ENCODE measurements around the gene CMSS1.
A peak's percentile ranks its signal among the peaks of the same experiment; 100 is the strongest.

CMSS1 gene

DNA sequence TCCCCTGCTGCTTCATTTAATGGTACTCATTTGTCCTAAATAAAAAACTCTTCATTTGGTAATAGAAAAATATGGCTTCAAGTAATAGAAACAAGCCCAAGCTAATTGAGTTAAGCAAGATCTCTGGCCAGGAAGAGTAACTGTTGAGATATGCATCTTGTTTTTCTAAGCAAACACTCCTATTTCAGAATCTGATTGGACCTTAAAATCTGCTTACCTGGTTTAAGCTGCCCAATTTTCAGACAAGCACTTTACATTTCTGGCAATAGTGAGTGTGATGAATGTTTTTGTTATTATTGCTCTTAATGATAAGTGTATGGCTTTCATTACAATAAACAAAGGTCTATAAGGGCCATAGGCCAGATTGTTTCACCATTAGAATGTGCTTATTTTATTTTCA, 86.2 kb downstream of the CMSS1 start:
- DNase-seq (ENCODE audit: low spot score) = no peak

DNA sequence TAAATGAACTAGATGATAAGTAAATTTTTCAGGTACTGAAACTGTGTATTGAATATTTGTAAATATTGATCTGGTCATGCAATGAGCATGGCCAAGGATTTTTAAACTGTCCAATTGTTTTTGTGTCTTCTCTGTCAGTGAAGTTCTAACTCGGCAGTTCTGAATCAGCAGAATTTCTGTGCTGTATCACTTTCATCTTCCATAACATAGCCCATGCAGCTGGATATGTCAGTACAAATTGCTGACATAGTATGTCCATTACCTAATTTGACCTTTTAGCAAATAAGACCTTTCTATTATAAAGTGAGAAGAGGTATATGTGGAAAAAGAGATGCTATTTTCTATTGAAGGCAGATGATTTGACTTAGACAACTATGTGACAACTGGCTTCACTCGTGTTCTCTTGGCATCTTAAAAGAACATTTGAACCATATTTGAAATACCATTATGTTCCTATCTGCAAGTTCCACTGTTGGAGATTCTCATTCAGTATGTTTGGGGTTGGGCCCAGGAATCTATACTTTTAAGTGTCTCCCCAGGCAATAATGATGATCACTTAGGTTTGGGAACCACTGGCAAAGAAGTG, 90.4 kb downstream of the CMSS1 start:
- no peak for DNase-seq (ENCODE audit: low spot score)

DNA sequence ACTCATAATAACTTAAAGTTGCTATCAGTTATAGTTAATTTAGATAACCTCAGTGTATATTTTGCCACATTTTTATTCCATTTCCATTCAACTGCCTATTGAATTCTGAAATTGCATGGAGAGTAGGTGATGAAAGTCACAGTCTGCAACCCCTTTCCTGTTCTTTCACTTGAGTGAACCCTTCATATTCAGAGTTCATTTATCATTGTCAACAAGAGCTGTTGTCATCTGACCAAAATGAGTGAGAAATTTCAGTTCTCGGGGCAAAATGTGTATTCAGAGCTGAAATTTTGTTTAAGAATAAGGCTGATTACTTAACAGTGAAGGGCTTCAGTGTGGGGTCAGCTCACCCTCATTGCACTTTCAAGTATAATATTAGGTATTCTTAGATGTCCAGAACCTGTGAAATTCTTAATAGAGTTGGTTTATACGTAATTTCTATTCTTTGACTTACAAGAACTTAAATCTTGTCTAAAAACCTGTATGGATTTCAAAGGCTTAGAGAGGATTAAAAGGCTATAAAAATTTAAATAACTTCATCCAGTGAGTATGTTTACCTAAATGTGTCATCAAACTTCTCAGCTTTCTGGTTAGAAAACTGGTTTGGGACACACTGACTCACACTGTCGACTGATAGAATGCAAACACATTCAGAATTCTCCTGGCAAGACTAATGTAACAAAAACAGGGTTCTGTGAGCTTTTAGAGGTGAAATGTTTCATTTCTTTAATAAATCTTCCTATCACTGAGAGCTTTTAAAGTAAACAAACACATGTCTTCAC, 92.2 kb downstream of the CMSS1 start:
- DNase-seq (ENCODE audit: low spot score) = no peak

DNA sequence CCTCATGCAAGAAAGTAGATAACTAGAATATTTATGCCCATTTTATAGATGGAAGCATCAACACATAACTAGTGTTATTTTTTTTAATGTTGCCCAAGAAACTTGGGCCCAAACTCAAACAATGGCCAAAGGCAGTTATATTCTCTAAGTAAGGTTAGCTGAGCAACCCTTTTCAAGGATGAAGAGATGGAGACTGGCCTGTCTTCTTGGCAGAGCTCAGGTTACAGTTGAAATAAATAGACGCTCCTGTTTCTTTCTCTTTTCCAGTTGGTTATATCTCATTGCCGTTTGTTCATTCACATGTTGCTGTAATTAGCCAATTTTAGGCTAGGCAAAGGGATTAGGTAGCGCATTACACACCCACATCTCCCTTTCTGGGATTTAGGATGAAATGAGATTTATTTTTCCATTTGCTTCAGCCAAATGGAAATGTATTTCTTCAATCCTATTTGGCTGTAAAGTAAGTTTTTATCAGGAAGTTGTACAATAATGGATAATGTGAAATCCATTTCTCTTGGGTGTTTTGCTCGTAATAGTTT, 93.2 kb downstream of the CMSS1 start:
- DNase-seq (ENCODE audit: low spot score) = no peak

DNA sequence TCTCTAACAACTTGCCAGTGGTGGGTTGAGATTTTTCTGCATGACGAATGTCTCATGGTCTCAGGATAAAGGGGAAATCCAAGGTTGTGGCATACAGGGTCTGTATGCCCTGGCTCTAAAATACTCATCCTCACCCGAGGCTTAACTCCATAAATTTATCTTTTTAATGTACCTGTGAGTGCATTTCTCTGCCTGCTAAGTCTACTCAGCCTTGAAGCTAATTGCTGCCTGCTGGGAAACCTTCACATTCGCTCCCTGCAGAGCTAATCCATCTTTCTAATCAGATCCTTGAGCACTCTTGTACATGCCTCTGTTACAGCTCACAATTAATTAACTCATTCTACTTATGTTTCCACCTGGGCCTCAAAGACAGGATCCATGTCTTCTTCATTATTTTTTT, 93.8 kb downstream of the CMSS1 start:
- DNase-seq (ENCODE audit: low spot score) = peak; percentile 57

DNA sequence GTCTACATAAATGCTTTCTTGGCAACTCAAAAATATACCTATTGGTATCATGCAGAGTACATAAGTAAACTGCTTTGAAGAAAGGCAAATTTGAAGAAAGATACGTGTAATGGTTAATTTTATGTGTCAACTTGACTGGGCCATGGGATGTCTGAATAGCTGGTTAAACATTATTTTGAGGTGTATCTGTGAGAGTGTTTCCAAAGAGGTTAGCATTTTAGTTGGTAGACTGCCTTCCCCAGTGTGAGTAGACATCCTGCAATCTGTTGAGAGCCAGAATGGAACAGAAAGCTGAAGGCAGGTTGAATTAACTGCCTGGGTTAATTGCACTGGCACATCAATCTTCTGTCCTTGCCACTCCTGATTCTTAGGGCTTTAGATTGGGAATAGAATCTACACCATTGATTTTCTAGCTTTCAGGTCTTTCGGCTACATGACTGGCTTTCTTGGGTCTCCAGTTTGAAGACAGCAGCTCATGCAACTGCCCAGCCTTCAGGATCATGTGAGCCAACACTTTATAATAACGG, 98.3 kb downstream of the CMSS1 start:
- DNase-seq (ENCODE audit: low spot score) = no peak

DNA sequence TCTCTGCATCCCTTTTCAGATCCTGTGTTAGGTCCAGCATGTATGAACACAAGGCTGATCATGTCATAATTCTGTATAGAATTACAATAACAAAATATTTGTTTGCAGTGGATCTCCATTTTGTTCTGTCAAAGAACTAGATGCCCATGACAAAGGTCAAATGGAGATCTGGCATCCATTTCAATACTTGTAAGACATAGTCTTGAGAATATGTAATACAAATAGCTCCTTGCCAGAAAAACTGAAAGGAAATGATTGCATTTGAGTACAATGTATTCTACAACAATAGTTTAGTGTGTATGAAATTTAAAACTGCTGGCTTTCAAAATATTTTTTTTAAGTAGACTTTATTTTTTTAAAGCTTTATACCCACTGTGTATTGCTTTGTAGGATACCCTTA, 101.1 kb downstream of the CMSS1 start:
- DNase-seq (ENCODE audit: low spot score) = no peak

DNA sequence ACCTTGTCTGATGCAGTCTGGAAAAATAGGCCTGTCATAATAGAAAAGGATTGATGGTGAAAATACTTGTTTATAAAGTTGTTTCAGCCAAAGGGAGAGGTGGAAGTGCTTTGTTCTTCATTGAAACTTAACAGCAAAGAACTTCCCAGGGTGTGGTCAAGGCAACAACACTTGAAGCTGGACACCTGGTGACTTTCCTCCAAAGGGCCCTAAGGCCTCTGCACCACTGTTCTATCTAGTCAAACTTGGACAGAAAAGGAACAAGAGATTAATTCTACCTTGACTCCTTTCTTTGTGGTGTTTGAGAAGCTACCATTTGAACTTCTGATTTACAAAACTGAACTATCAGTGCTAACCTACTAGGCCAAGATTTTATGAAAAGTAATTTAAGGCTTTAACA, 102.0 kb downstream of the CMSS1 start:
- no peak for DNase-seq (ENCODE audit: low spot score)

DNA sequence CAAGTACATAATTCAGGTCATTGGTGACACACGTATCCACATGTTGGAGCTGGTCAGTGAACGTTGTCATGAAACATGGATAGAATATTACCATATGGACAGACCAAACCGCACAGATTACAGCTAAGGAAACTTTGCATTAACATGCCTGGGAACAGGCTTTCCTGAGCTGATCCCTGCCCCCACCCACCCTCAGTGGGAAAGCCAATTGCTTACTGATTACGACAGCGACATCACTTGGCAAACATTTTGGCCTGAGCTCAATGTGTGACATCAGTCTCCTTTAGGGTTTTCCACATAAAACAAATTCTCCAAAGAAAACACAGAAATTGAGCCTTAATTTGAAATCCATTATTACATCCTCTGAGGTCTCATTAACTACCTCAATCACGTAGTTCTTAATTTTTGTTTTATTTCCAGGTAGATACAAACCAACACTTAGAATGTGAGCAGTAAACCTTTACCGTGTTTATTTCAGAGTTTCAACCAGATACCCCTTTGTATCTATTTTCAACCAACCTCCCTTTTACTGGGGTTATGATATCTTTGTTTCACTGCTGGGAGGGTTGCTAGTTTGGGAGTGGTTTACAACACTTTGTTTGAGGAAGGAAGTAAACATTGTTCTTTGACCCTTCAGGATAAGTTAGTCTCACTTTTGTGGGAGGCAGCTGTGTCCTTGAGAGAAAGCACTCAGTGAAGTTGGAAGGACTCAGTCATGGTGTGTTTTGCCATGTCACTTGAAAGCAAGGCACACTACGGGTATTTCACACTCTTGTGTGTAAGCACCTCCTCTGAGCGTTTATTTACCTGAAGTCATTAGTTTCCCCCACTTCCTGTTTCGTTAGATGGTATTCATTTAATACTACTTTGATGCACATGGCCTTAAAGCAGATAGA, 103.1 kb downstream of the CMSS1 start:
- DNase-seq (ENCODE audit: low spot score) = peak; percentile 38

DNA sequence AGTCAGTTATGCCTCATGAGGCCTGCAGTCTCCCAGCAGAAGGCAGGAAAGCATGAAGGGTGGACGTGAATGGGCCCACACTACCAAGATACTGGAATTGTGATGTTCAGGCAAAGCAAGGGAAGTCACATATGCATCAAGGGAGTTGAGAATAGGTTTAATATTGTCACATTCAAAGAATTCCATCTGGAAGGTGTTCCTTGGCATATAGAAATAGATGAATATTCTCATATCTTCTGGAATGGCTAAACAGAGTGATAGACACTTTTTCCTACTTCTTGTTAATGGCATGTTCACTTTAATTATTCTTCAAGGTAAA, 103.7 kb downstream of the CMSS1 start:
- DNase-seq (ENCODE audit: low spot score) = no peak

DNA sequence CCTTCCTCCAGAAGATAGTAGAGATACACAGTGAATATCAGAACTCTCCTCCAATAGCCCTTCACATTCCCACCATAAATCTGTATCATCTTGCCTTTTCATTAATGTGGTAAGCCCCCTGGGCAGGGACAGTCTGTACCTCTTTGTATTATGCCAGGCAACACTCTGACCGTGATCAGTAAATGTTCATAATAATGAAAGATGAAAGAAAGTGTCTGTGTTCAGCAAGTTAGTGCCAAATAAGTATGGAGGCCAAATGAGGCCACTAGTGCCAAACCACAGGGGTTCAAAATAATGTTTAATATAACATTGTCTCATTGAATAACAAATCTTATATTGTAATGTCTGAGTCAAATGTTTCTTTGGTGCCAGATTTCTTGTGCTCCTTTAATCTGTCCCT, 104.3 kb downstream of the CMSS1 start:
- no peak for DNase-seq (ENCODE audit: low spot score)

DNA sequence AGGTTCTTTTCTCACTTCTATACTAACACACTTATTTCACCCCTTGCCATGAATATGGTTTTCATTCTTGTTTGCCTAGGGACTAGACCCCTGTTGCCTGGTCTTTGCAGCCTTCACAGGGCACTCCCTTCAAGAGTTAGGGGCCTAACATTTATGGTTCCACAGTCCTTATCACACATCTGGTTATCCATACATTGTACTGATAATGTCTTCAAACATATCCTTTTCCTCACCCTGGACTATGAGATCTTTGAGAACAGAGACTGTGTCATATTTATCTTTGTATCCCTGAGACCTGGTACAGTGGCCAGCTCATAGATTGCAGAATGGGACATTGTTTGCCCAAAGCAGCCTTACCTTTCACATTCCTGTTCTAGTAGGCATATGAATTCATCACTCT, 106.2 kb downstream of the CMSS1 start:
- no peak for DNase-seq (ENCODE audit: low spot score)

DNA sequence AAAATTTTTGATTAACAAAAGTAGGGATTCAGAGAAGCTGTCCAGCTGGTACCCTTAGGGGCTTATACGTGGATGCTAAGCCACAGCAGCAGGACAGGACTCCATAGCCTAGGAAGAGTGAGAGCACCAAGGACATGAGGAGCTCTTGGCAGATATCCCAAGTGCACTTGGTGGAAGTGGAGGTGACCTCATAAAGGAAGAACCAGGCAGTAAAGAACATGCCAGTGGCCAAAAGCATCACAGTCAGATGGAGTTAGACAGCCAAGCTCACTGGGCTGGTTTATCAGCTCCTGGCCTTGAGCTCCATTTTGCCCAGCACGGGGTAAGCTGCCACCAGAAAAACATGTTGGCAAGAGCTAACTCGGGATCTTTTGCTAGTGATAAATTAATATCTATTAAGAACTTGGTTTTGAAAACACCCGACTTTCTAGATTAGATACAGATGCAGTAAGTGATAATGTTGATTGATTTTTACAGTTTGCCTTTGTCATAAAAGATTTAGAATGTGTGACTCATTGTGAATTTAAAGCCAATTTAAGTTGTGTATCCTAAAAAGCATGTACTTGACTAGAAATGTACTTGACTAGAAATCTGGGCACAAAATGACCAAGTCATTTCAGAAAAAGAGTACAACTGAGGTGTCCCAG, 108.0 kb downstream of the CMSS1 start:
- peak; percentile 48 for DNase-seq (ENCODE audit: low spot score)

DNA sequence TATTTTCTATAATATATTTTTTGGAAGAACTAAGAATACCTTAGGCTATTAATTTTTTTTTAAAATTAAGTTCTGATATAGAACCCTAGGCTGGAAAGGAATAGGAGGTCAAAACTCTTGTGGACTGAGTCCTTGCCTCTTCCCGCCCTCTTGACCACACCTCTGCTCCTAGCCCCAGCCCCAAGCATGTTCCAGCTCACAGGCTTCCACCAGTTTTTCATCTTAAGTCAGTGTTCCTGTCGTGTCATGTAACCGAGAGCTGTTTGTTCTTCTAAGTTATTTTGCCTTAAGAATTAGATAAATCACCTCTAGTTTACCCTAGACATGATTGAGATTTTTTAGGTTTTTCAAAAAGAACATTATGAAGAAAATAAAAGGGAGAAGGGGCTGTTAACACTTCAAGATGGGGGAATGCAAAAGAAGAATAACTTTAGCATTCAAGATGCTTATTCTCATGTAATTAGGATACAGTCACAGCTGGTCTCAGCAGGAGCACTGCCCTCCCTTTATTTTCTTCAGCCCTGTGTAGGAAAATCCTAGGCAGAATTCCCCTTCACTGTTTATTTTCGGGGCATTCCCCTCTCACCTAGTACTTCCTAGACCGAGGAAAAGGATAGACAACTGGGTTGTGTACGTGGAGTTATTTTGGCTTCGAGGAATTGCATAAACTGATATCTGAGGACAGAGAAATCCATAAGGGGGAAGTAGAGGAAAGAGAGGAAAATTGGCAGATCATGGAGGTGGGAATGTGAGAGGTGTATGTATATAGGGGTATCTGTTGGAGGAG, 110.2 kb downstream of the CMSS1 start:
- DNase-seq (ENCODE audit: low spot score) = no peak

DNA sequence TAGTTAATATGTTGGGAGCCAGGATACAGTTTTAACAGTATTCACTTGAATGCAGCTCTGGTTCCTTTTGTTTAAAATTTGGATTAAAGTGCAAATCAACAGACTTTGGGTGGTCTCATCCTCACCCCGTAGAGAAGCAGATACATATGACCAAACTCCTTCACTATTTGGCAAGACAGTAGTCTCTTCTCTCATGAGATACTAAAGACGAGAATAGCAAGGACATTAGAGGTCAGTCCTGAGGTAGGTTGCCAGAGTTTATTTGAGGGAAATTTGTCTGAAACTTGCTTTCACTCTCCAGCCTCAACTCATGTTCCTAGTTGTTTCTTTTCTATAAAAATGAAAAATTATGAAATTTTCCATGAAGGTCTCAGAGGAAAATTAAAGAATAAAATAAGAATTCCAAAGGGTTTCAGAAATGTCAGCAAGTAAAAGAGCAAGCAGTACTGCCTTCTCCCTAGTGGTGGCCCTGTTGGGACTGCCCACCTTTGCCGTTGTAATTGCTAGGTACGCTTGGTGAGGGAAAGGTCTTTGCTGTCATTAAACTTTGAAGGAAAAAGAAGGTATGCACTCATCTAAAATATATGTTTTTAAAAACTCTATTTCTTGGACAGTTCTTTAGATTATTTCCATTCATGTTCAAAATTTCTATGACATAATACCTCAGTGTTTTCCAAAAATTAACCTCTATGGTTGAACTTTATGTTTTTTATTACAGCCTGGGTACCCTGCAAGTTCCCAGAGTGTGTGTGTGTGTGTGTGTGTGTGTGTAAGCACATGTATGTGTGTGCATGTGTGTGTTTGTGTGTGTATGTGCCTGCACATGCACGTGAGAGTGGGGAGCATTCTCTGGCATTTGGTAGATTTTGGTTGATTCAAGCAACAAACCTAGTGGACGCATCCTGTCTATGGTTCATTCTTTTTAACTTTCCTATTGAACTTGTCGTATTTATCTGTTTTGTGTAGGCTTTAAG, 111.4 kb downstream of the CMSS1 start:
- no peak for DNase-seq (ENCODE audit: low spot score)

DNA sequence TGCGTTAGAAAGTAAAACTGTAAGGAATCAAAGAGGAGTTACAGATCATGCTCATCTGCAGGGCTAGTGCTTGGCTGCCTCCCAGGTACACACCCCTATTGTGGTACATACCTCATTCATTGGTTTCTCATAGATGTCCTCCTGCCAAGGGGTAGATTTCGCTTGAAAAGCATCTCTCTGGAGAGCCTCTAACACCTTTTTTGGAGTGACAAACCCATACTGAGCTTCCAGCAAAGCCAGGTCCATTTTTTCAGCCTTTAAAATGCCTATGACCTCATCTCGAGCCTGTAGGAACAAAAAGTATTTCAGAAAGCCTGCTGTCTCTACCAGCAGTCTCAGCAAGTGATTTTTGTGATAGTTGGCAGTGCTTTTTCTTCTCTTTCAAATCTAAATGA, 112.1 kb downstream of the CMSS1 start:
- DNase-seq (ENCODE audit: low spot score) = no peak

DNA sequence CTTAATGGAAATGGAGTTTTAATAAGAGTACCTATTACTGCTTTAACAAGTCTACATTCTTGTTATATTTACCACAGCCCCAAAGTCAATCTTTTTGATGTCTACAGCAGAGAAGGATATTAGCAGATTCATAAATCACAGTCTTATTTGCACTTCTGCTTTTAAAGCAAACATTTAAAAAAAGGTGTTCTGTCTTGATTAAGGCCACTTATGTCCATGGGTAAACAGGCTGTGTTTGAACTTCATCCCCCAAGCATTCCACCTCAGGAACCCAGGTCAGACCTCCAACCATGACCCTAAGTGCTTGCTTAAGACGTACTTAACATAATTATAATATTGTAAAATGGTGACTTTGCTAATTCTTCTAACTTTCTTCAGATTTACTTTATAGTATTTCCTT, 113.4 kb downstream of the CMSS1 start:
- no peak for DNase-seq (ENCODE audit: low spot score)

DNA sequence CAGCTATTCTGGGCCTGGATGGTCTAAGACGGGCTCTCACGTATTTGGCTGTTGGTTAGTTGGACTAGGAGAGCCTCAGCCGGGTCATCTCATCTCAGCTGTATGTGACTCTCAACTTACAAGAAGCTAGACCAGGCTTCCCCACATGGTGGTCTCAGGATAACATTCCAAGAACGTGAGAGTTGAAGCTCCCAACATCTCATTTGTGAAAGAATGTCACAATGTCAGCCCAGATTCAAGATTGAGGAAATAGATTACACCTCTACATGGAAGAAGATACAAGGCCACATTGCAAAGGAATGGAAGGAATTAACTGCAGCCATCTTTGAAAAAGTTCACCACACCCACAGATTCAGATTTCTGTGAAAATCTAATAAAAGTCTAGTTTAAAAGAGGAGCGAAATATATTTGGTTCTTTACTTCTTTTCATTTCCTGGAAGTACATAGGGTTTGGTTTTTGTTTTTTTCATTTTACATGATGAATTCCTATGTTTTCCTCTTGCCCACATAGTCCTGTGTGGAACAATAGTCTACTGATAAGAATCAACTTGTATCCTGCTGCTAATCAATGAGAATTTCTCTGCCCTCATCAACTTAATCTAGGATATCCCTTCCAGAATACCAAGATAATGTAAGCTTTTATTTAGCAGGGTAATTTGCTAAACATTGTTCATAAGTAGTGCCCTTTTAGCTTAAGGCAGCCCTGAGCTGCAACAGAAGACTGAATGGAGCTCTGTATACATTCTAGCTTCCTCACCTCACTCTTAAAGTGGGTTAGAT, 116.5 kb downstream of the CMSS1 start:
- DNase-seq (ENCODE audit: low spot score) = no peak

All from D341Med (cell line).